HG03521 (cell line): ENCODE data around the gene ODAD2.

ENCODE experiments used
- ATAC-seq: cut with Tn5 transposase; IDR thresholded peaks from one replicate; pipeline ENCODE4 v1.9.1; 2021; ENCODE audit warnings: mild to moderate bottlenecking, moderate library complexity; ENCODE audit not compliant: unreplicated experiment

ODAD2 gene

DNA sequence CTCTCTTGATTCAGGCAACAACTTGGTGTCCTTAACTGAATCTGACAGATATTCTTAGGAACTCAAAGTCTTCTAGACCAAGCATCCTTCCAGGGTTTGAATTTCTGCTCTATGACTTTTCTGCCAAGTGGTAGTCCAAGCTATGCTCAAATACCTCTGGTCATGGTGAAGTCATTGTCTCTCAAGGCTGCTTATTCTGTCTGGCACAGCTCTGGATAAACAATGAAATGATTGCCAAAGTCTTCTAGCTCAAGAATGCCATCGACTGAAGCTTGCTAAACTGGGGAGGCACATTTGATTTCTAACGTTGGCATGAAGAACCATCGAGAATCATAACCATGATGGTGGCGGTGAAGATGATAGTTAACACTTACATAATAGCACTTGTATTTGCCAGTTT lies 137.1 kb downstream of the ODAD2 start:
- ATAC-seq = no peak

DNA sequence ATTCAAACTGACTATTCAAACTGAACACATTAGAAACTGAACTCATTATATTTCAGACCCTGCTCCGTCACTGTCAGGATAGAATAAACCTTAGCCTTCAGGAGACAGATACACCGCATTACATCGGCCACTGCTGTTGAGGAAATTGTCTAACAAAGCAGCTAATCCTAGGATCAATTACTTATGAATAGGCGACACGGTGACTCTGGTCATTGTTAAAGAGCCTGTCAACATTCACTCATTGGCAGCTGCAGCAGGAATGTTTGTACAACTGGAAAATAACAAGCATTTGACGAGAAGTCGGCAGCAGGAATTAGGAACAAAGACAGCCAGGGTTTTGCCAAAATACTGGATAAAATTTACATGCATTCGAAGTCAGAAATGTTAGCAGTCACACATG lies 141.3 kb downstream of the ODAD2 start:
- ATAC-seq = no peak

DNA sequence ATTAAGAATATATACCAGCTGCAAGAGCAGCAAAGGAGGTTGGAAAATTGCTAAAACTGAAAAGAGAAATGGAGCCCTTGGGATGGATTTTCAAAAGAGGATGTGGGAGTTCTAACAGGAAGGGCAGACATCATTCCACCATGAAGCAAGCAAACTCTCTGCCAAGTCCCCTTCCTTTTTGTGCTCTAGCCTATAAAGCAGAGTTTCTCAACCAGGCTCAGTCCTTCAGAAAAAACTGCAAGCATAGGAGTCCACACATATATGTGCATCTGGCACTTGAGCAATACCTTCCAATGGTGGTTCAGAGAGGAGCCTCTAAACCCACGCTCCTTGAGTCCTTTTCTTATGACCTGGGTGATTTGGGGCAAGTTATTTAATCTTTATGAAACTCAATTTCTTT lies 154.7 kb downstream of the ODAD2 start:
- no peak for ATAC-seq

DNA sequence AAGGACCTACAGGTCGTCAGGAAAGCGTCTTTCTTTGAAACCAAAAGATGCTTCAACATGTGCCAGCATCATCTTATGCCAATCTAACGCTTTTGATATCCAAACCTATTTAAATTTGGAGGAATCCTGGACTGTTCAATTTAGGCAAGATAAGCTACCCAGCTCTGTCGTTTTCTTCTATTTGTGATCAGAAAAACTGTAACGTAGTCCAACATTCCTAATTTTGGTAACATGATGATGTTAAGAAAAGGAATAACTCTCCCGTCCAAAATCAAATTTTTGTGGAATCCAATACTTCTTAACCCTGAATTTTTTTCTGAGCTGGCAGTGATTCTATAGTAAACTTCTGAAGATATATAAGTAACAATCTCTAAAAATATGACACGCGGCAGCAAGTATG lies 160.0 kb downstream of the ODAD2 start:
- no peak for ATAC-seq

DNA sequence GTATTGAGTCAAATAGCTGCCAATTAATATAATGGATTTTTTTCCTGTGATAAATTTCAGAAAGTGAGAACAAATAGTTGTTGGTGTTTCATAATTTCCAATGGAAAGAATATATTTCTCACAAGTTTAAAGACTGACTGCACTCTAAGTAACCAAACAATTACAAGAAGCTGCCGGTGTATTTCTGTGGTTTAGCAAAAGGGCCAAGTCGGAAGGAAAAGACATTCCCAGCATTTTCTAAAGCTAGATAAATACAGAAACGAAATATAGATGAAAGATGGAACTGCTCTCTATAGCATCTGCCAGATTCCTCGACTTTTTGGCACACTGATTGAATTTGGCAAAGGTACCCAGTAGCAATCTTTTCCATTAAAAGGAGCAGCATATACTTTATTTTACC lies 160.5 kb downstream of the ODAD2 start:
- ATAC-seq = no peak

DNA sequence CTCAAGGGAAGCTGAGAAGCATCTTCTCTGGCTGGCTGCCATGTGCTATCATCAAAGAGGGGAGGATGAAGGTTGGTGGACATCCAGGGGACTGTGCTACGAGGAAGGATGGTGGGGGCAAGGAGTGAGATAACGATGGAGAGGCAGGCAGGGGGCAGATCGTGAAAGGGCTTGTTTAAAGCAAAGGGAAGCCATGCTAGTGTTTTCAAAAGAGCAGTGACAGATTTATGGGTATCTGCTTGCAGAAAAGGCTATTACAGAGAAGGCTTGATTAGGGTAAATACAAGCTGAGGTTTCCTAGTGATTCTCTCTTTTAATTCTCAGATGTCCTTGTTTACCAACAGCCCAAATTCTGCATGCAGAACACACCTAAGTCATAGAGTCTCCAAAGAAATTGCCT lies 164.4 kb downstream of the ODAD2 start:
- ATAC-seq = no peak

DNA sequence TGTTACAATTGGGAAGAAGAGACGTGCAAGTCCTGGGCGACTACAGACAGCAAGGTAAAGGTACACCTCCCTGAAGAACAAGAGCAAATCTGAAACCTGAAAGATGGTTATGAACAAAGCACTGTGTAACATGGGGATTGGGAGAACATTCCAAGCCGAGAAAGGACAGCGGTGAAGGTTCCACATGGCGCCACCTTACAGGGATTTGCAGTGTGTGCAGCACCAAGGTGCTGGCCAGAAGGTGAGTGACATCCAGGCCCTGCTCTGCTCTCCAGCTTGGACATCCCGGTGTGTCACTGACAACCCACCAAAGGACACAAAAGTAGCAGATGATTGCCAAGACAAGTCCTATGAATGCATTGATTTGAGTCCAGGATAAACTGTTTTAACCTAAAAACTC lies 165.1 kb downstream of the ODAD2 start:
- ATAC-seq = no peak

DNA sequence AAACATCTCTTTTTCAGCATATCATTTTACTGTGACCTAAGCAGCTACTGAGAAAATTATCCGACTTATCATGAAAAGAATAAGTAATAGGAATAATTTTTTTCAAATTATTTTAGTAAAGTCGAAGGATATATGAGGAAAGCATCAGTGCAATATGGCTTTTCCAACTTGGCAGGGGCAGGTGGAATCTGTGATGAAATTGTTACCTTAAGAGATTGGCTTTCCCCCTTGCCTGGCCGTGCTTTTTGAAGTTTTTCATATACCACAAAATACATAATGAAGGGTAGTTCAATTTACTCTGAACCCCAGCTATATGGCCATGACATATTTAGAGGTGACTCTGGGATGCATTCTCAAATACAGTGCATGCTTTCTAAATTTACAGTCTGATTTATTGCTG lies 166.1 kb downstream of the ODAD2 start:
- ATAC-seq = no peak

DNA sequence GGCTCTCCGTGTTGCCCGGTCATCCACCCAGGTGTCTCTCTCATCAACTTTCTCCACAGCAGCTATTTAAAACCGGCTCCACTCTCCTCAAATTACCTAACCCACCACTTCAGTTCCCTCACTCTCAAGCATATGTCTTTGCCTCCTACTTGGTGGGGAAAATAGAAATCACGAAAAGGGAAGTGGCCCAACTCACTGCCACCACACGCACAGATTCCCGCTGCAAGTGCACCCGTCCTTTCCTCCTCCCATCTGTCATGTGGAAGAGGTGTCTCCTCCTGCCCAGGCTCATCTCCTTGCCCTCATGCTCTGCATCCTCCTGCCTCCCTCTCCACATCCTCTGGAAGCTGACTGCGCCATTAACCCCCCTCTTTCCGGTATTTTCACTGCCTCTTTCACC lies 172.5 kb downstream of the ODAD2 start:
- no peak for ATAC-seq

DNA sequence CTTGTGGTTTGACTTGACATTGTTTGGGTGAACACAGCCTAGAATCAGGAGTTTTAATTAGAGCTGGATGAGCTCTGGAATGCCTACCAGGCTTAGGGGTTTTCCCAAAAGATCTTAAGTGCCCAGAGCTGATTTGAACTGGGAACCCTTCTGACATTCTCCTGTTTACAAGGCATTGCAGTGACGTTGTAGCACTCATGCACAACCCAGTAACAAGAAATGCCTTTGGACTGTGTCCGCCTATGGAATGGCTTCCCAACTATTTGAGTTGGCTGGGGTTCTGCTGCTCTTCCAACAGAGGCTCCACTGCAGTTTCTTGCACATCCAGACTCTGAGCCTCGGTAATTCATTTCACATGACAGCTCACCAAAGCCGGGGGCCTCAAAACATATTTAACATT lies 176.6 kb downstream of the ODAD2 start:
- no peak for ATAC-seq

DNA sequence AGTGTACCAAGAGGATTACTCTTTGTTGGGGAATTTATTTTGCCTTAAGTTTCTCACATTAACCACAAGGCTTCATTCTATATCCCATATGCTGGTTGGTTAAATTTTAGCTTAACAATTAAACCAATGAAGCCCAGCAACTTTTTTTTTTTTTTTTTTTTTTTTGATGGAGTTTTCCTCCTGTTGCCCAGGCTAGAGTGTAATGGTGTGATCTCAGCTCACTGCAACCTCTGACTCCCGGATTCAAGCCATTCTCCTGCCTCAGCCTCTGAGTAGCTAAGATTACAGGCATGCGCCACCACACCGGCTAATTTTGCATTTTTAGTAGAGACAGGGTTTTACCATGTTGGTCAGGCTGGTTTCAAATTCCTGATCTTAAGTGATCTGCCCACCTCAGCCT lies 178.2 kb downstream of the ODAD2 start:
- no peak for ATAC-seq

DNA sequence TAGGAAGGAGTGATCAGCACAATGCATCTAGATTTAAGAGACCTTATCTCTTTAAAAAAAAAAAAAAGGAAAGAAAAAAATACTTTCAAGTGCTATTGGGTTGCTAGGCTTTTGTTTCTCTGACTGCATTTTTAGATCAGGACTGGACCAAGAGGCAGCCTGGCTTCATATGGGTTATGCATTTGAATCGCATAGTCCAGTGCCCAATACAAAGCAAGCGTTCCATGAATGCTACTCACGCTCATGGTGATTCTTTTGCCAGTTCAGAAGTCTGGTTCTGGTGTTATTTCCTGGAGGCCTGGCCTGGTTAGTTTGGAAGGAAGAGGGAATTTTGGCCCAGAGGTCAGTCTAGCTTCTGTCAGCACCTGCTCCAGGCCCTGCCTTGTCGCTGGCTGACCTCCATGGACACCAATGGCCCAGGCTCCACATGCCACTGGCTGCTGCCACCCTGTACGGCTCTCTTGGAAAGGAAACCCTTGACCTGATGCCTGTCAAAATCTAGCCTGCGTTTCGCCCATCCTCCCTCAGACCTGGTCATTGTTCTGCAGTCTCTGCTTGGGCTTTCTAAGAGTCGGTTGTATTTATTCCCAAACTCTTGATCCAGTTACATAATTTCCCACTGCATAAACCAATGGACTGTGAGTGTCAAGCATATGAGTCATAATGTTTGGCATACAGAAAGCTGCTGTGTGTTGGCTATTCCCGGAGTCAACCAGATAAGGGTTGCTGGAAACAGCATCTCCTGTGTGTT lies 178.9 kb downstream of the ODAD2 start:
- ATAC-seq = no peak

DNA sequence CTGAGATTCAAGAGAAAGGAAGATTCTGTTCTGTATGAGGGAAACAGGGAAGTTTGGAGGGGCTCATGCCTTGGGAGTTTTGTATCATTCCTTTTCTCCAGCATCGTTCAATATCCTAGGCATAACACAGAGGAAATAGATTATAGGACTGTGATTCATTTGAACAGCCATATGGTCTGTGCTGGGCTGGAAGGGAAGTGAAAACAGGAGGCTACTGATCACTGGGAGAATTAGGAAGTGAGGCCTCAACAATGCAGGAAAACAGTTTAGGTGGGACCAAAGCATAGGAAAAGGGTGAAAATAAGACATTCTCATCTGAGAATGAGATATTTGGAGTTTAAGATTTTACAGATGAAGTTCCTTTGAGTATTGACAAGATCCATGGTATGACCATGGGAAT lies 182.6 kb downstream of the ODAD2 start:
- ATAC-seq = no peak

DNA sequence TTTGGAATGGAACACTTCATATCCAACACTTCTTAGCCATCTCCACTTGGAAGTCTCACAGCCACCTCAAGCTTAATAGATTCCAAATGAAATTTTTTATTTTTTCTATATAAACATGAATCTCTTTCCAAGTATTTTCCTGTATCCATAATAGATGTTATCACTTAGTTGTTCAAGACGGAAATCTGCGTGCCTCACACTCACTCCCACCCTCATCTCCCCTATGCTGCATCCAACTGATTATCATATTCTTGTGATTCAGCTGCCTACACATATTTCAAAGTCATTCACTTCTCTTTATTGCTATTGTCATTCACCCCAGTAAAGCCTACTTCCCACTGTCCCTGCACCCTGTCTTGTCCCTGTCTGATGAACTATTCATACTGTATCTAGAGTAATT lies 183.0 kb downstream of the ODAD2 start:
- ATAC-seq = no peak

DNA sequence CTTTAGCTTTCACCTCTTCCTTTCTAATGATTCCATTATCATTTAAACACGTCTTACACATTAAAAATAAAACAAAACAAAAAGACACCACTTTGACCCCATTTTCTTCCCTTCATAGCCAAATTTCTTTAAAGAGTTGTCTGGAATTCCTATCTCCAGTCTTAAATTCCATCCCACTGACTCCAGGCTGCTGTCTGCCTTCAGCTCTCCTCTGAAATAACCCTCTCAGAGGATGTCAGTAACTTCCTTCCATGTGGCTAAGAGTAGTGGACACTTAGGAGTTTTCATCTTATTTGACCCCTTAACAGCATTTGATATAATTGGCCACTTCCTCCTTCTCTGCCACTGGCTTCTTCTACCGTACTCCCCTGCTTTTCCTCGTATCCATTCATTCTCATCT lies 183.6 kb downstream of the ODAD2 start:
- ATAC-seq = no peak

DNA sequence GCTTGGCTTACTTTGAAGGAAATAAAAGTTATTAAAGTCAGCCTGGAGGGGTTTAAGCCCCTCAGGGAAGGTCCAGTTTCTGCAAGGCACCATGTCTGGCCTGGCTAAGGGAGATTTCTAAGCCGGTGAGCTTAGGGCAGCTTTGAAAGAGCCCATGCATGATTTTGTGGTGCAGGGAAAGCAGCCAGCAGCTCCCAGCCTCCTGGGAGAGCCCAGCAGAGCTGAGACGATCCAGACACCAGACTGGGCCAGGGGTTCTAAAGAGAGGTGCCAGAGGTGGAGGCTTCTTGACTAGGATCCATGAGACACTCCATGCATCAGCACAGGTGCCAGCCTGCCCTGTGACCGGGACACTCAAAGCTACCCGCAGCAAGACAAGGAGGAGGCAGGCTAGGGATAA lies 193.7 kb downstream of the ODAD2 start:
- no peak for ATAC-seq

DNA sequence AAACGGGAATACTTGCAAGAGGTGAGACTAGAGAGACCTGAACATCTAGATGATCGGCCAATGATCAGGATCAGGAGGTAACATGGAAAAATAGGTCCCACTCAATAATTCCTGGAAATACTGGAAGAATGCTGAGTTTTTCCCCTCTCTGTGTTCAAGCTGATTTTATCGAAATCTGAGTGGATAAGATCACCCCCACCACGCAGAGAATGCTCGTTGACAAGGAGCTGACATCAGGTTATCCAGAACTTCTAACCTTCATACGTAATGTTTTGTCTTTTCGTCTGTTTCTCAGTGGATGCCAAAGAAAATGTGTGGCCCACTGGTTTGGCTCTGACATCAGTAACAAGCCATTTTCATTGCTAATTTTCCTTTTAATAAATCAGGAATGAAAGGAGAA lies 194.7 kb downstream of the ODAD2 start:
- no peak for ATAC-seq

DNA sequence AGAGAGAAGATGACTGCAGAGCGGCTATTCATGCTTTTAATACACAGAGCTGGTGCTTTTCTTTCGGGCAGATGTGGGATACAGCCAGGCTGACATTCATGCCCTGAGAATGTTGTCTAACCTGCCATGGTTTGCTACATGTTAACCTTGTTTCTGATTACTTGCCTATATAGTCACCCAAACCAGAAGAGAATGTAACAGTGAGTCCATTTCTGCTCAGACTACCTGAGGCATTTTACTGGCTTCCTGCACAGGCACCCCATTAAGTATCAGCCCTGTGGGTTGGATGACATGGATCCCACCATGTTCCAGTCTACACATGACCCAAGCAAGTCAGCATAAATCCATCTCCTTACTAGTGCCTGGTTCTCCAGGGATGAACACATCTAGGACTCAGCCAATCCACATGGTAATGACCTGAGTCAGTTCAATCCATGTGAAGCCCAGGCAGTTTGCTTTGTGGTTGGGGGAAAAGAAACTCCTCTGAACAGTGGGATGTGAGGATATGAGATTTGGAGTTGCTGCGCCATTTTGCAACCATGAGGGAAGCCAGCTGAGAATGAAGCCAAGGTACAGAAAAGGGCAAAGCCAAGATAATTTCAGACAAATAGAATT lies 197.6 kb downstream of the ODAD2 start:
- no peak for ATAC-seq

DNA sequence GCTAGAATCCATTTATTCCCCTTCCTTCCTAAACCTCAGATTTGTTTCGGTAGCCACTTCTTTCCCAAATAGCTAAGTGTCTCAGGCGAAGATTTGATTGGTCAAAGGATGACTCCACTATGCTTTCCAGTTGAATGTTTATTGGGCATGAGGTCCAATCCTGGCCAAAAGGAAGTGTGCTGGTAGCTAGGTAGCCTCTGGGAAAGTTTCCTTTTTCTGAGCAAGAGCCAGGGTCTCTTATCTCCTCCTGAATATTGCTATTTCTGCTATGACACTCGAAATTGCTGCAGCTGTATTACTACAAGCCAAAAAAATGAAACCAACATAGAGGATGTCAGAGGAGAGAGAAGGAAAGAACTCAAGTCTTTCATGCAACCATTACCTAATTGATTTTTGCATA lies 199.8 kb downstream of the ODAD2 start:
- no peak for ATAC-seq

DNA sequence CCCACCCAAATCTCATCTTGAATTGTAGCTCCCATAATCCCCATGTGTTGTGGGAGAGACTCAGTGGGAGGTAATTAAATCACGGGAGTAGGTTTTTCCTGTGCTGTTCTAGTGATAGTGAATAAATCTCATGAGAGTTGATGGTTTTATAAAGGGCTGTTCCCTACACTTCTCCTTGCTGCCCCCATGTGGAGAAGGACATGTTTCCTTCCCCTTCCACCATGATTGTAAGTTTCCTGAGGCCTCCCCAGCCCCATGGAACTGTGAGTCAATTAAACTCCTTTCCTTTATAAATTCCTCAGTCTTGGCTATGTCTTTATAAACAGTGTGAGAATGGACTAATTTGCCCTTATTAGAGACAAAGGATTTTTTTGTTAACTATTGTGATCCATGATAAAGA lies 204.7 kb downstream of the ODAD2 start:
- ATAC-seq = no peak

DNA sequence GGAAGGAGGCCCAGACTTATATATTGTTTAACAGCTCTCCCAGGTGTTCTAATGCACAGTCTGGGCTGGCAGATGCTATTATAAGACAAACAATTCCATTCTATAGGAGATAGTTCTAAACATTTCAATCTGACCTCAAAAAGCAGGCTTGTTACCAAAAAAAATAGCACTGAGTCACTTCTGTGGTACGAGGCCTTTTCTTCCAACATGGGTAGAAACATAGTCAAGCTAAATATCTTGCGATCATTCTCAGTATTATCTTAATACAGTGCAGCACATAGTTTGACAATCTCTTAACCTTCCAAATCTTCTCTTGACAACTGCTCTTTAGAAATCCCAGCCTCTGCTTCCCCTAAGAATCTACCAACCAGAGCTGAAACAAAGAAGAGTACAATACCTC lies 206.7 kb downstream of the ODAD2 start:
- ATAC-seq = no peak

DNA sequence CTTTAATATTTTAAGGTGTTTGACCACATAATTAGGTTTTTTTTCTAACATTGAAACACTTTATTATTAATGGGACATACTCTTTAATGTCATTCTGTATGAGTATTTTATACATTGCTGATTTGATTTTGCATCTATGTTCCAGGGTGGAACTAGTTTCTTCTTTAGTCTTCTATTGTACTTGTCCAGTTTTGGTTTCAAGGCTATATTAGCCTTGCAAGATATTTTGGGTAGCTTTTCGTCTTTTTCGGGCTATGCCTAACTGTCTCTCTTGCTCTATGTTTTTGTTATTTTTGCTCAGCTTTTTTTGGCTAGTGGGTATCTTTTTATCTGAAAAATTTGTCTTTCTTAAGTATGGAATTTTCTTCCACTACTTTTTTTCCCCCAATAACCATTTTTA lies 214.6 kb downstream of the ODAD2 start:
- no peak for ATAC-seq

DNA sequence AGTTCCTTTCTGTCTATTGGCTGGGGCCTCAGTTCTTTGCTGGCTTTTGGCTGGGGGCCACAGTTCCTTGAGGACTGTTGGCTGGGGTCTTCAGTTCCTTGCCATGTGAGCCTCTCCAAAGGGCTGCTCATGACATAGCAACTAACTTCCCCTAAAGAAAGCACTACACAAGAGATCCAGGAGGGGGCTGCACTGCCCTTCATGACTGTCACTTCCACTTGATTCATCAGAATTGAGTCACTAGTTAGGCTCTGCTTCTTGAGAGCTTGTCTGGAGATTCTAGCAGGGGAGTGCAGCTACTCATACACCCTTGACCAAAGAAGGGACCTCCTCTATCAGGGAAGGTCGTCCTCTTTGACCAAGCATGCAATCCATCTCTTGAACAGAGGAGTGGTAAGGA lies 215.2 kb downstream of the ODAD2 start:
- no peak for ATAC-seq
